DND-41 (cell line): ENCODE results near the gene CRIP1.
A peak's percentile ranks its signal among the peaks of the same experiment; 100 is the strongest.

Experiments used
- ATAC-seq: fragments of 200-7000 bp; cut with Tn5 transposase; 3 replicates; pipeline ENCODE4 v1.9.1; 2021; ENCODE audit warnings: low read depth; ENCODE audit not compliant: insufficient read depth
- DNase-seq: peaks from one replicate; pipeline ENCODE4 v3.0.0-alpha.2; 2020
- H2AFZ ChIP-seq: 2 replicates; pipeline ENCODE4 v1.6.0; 2012; ENCODE audit warnings: low read depth, low read length
- H3K27ac ChIP-seq: 2 replicates; pipeline ENCODE4 v1.5.1; 2012; ENCODE audit warnings: low read length, inconsistent platforms
- H3K27me3 ChIP-seq: fragments of 200-600 bp; sonication (generic); 2 replicates; pipeline ENCODE4 v1.6.0; 2012; ENCODE audit warnings: low read length, mild to moderate bottlenecking, inconsistent platforms; ENCODE audit not compliant: insufficient read depth, poor library complexity
- H3K36me3 ChIP-seq: 2 replicates; pipeline ENCODE4 v1.5.1; 2012; ENCODE audit warnings: low read length, inconsistent platforms; ENCODE audit not compliant: insufficient read depth
- H3K4me1 ChIP-seq: 2 replicates; pipeline ENCODE4 v1.5.1; 2012; ENCODE audit warnings: mild to moderate bottlenecking, low read length; ENCODE audit not compliant: insufficient read depth
- H3K4me2 ChIP-seq: 2 replicates; pipeline ENCODE4 v1.6.0; 2012; ENCODE audit warnings: mild to moderate bottlenecking, moderate library complexity, low read length, inconsistent platforms; ENCODE audit not compliant: insufficient read depth
- H3K4me3 ChIP-seq, 2 experiments: fragments of 200-600 bp in 1 of 2; shearing (Covaris generic) in 1 of 2; 2 replicates each; pipeline ENCODE4 v1.5.1; 2012 to 2016; ENCODE audit warnings: inconsistent platforms in 2 of 2, low read length in 2 of 2, mild to moderate bottlenecking in 2 of 2, low read depth in 1 of 2, moderate library complexity in 1 of 2
- H3K79me2 ChIP-seq: 2 replicates; pipeline ENCODE4 v1.6.0; 2012; ENCODE audit warnings: low read length, inconsistent platforms; ENCODE audit not compliant: insufficient read depth
- H3K9ac ChIP-seq: 2 replicates; pipeline ENCODE4 v1.6.0; 2012; ENCODE audit warnings: low read depth, mild to moderate bottlenecking, inconsistent platforms, low read length, moderate library complexity
- H3K9me3 ChIP-seq: 2 replicates; pipeline ENCODE4 v1.5.1; 2012; ENCODE audit warnings: low read length, moderate library complexity, mild to moderate bottlenecking, inconsistent platforms; ENCODE audit not compliant: insufficient read depth, severe bottlenecking
- H4K20me1 ChIP-seq: 2 replicates; pipeline ENCODE4 v1.6.0; 2012; ENCODE audit warnings: low read length; ENCODE audit not compliant: insufficient read depth
- EZH2 ChIP-seq: IDR thresholded peaks from 3 replicates; pipeline ENCODE4 v1.6.1; 2012; ENCODE audit warnings: borderline replicate concordance, low read depth, mild to moderate bottlenecking, moderate library complexity, low read length, inconsistent platforms; ENCODE audit not compliant: severe bottlenecking
- TF ChIP-seq, protein P1 (sequence below): IDR thresholded peaks from 2 replicates; pipeline ENCODE4 v1.5.1; 2012; ENCODE audit warnings: borderline replicate concordance, low read length, moderate library complexity, mild to moderate bottlenecking; ENCODE audit not compliant: poor library complexity, severe bottlenecking; ENCODE audit errors: extremely low read depth

CRIP1 gene

DNA sequence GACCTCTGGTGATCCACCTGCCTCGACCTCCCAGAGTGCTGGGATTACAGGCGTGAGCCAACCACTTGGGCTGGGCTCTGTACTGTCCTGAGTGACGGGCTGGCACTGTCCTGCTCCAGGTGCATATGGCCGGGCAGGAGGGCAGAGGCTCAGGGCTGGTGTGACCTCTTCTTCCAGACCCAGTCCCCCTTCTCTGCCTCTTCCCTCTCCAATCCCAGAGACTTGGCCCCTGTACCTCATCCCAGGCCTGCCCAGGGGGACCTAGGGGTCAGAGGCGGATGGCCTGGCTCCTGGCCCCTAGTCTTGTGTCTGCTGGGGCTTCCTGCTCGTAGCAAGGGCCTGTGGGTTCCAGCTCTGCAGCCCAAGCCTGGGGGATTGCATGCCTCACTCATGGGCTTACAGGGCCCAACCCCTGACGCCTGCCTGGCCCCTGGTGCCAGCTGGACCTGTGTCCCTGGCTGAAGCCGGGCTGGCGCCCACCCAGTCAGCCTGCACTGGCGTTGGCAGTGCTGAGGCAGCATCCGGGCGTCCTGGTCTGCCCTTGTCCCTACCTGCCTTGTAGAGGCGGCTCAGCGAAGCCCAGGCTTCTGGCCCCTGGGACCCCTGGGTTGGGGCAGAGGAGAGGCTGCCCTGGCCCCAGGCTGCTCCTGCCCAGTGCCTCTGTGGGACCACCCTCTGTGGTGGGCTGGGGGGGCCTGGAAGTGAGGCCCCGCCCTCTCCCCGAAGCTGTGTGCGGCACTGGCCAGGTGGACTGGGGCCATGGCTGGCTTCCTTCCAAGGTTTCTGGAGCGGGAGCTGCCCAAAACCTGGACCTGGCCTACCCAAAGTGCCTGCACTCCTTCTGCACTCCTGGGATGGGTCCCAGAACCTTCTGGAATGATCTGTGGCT is 8.7 kb downstream of the CRIP1 start:
- Histone ChIP-seq H3K27me3 (no peaks in the 10 kb centered on the region), H4K20me1 (peaks cover 58% of the 10 kb centered on the region), H3K27ac (no peak overlapping the region), H3K79me2 (peaks cover 13% of the 10 kb centered on the region), H3K4me3 (no peak overlapping the region), H2AFZ (no peak overlapping the region), H3K36me3 (peaks cover 52% of the 10 kb centered on the region), H3K9ac (no peak overlapping the region), H3K4me1 (peaks cover 22% of the 10 kb centered on the region), H3K4me2 (no peak overlapping the region), H3K9me3 (no peaks in the 10 kb centered on the region)
- DNase-seq (peak; percentile 4), ATAC-seq (no peak)
- TF ChIP-seq, protein P1, sequence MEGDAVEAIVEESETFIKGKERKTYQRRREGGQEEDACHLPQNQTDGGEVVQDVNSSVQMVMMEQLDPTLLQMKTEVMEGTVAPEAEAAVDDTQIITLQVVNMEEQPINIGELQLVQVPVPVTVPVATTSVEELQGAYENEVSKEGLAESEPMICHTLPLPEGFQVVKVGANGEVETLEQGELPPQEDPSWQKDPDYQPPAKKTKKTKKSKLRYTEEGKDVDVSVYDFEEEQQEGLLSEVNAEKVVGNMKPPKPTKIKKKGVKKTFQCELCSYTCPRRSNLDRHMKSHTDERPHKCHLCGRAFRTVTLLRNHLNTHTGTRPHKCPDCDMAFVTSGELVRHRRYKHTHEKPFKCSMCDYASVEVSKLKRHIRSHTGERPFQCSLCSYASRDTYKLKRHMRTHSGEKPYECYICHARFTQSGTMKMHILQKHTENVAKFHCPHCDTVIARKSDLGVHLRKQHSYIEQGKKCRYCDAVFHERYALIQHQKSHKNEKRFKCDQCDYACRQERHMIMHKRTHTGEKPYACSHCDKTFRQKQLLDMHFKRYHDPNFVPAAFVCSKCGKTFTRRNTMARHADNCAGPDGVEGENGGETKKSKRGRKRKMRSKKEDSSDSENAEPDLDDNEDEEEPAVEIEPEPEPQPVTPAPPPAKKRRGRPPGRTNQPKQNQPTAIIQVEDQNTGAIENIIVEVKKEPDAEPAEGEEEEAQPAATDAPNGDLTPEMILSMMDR = no peak
- no peak for TF ChIP-seq EZH2

DNA sequence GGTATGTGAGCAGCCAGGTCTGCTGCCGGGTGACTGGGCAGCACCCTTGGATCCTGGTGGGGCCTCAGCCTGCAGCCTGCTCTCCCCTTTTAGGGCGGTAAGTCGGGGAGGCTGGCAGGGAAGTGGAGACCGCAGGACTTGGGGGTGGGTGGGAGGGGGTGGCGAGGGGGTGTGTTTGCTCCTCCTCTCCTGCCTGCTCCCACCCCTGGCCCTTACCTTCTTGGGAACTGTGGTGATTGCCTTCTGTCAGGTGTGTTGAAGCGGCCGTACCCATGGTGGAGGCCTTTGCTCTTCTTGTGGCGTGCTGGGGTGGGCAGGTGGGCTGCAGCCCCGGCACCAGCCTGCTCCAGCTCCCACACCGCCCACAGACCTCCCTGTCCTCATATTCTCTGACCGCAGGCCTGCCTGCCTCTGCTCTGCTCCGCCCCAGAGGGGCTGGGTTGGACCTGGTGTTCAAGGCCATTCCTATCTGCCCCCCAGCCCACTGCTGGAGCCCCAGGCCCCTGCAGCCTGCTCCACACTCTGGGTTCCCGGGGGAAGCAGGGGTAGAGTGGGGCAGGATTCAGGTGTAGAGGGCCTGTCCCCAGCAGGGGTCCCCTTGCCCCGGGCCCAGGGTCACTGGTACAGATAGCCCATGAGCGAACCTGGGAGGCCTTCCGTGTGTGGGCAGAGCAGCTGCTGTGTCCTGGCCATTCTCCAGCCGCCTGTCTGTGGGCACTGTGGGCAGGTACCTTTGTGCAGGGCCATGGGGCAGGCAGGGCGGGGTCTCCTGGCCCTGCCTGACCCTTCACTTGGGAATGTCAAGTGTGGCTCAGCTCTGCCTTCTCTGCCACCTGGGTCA is 9.5 kb downstream of the CRIP1 start:
- TF ChIP-seq EZH2 = no peak
- TF ChIP-seq, protein P1 = no peak
- no peaks in the 10 kb centered on the region for H3K9me3 ChIP-seq
- H3K27ac ChIP-seq = no peak overlapping the region
- H3K4me1 ChIP-seq = peaks cover 22% of the 10 kb centered on the region
- no peak overlapping the region for H3K9ac ChIP-seq
- H4K20me1 ChIP-seq = peaks cover 63% of the 10 kb centered on the region
- H3K79me2 ChIP-seq = peaks cover 13% of the 10 kb centered on the region
- no peak overlapping the region for H3K4me3 ChIP-seq
- no peak overlapping the region for H3K4me2 ChIP-seq
- peaks cover 52% of the 10 kb centered on the region for H3K36me3 ChIP-seq
- DNase-seq = peak; percentile 5
- ATAC-seq = no peak
- H2AFZ ChIP-seq = no peak overlapping the region
- no peaks in the 10 kb centered on the region for H3K27me3 ChIP-seq

DNA sequence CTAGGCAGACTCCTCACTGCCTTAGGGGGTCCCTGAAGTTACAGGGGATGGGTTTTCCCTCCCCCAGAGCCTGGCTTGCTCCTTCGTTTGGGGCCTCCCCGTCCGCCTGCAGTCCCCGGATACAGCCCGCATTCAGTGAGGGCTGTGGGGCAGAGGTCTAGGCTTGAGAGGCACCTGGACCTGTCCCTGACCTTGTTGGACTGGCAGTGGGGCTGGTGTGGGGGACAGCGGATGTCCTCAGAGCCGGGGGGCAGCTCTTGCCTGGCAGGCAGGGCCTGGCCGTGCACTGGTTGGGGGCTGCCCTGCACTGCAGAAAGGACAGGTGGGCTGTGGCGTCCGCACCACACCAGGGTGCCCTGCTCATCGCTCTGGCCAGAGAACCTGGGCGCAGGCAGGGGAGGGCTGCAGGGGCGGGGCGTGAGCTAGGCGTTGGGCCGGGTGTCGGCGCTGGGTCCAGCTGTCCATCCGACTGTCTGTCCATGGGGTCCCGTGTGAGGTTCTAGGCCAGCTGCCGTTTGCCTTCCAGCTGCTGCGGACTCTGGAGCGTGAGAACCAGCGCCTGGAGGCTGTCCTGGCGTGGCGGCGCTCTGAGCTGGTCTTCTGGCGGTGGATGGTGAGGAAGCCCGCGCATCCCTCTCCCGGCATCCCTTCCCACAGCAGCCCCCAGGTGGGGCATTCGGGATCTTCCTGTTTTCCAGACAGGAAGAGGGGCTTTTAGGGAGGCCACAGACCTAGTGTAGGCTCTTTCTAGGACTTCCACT is 10.3 kb downstream of the CRIP1 start:
- Histone ChIP-seq H3K9me3 (no peaks in the 10 kb centered on the region), H3K9ac (no peak overlapping the region), H2AFZ (no peak overlapping the region), H3K36me3 (peaks cover 48% of the 10 kb centered on the region), H3K27me3 (no peaks in the 10 kb centered on the region), H3K4me3 (no peak overlapping the region), H3K79me2 (peaks cover 9% of the 10 kb centered on the region), H4K20me1 (peaks cover 59% of the 10 kb centered on the region), H3K4me2 (no peak overlapping the region), H3K4me1 (peaks cover 15% of the 10 kb centered on the region), H3K27ac (no peak overlapping the region)
- DNase-seq (peak; percentile 7), ATAC-seq (no peak)
- TF ChIP-seq EZH2 = no peak
- TF ChIP-seq, protein P1 = no peak
